ENCODE measurements around the gene CTNNA3. TPM values are rescaled to one million over a fixed set of nuclear protein-coding genes. Genes with fewer than 3 reads are reported as not detected.
A peak's percentile ranks its signal among the peaks of the same experiment; 100 is the strongest.

Gene CTNNA3
- total and polyA plus RNA-seq, 2 donors from 2014 or later: 0.45 to 0.72 TPM

GRCh38 chr10:66837990-66838389, 858.0 kb downstream of the CTNNA3 start:
- FAIRE-seq (no peak), DNase-seq (peak in 2 of 5 donors; percentile 30 to 55)
- intact Hi-C loops (cut with DNase I): no loop called here

GRCh38 chr10:66837335-66837734, 858.7 kb downstream of the CTNNA3 start:
- TF ChIP-seq CTCF (IDR thresholded peaks at IDR 0.05; ENCODE audit: borderline replicate concordance, extremely low read depth, insufficient read depth): no peak

More at GRCh38 chr10:66837990-66838389, 858.0 kb downstream of the CTNNA3 start:
- TF ChIP-seq CTCF (IDR thresholded peaks at IDR 0.05; ENCODE audit: borderline replicate concordance, extremely low read depth, insufficient read depth): no peak
- H3K4me3 ChIP-seq (ENCODE audit: low read length in 3 of 3): no peak overlapping the region
- H3K27ac ChIP-seq (ENCODE audit: low read depth in 2 of 2, low read length in 2 of 2): no peak overlapping the region
- no peaks in the 10 kb centered on the region for H3K4me1 ChIP-seq (ENCODE audit: control insufficient read depth in 2 of 3, insufficient read depth in 2 of 3, low read depth in 1 of 3, low read length in 3 of 3)
- no peak overlapping the region for H3K9ac ChIP-seq (ENCODE audit: low read length in 3 of 3)
- H3K9me3 ChIP-seq (ENCODE audit: control insufficient read depth in 2 of 3, insufficient read depth in 1 of 3, low read length in 3 of 3): no peaks in the 10 kb centered on the region
- H3K27me3 ChIP-seq (ENCODE audit: control insufficient read depth, insufficient read depth, low read length): no peaks in the 10 kb centered on the region
- no peaks in the 10 kb centered on the region for H3K36me3 ChIP-seq (ENCODE audit: control insufficient read depth in 2 of 3, insufficient read depth in 3 of 3, low read length in 3 of 3)

GRCh38 chr10:66836771-66837170, 859.2 kb downstream of the CTNNA3 start:
- no peaks in the 10 kb centered on the region for H3K27me3 ChIP-seq (ENCODE audit: control insufficient read depth, insufficient read depth, low read length)
- no peak overlapping the region for H3K27ac ChIP-seq (ENCODE audit: low read depth in 2 of 2, low read length in 2 of 2)
- intact Hi-C loops (cut with DNase I): no loop called here
- H3K4me3 ChIP-seq (ENCODE audit: low read length in 3 of 3): no peak overlapping the region
- H3K36me3 ChIP-seq (ENCODE audit: control insufficient read depth in 2 of 3, insufficient read depth in 3 of 3, low read length in 3 of 3): no peaks in the 10 kb centered on the region
- no peak for DNase-seq
- no peaks in the 10 kb centered on the region for H3K9me3 ChIP-seq (ENCODE audit: control insufficient read depth in 2 of 3, insufficient read depth in 1 of 3, low read length in 3 of 3)
- H3K9ac ChIP-seq (ENCODE audit: low read length in 3 of 3): no peak overlapping the region
- no peak for FAIRE-seq
- no peak for TF ChIP-seq CTCF (IDR thresholded peaks at IDR 0.05; ENCODE audit: borderline replicate concordance, extremely low read depth, insufficient read depth)
- H3K4me1 ChIP-seq (ENCODE audit: control insufficient read depth in 2 of 3, insufficient read depth in 2 of 3, low read depth in 1 of 3, low read length in 3 of 3): no peaks in the 10 kb centered on the region

More at GRCh38 chr10:66837335-66837734, 858.7 kb downstream of the CTNNA3 start:
- H3K4me1 ChIP-seq (ENCODE audit: control insufficient read depth in 2 of 3, insufficient read depth in 2 of 3, low read depth in 1 of 3, low read length in 3 of 3): no peaks in the 10 kb centered on the region
- intact Hi-C loops (cut with DNase I): no loop called here
- H3K9ac ChIP-seq (ENCODE audit: low read length in 3 of 3): no peak overlapping the region
- peak in 2 of 5 donors; percentile 36 to 64 for DNase-seq
- no peak for FAIRE-seq
- no peaks in the 10 kb centered on the region for H3K9me3 ChIP-seq (ENCODE audit: control insufficient read depth in 2 of 3, insufficient read depth in 1 of 3, low read length in 3 of 3)
- H3K4me3 ChIP-seq (ENCODE audit: low read length in 3 of 3): no peak overlapping the region
- H3K27me3 ChIP-seq (ENCODE audit: control insufficient read depth, insufficient read depth, low read length): no peaks in the 10 kb centered on the region
- no peaks in the 10 kb centered on the region for H3K36me3 ChIP-seq (ENCODE audit: control insufficient read depth in 2 of 3, insufficient read depth in 3 of 3, low read length in 3 of 3)
- H3K27ac ChIP-seq (ENCODE audit: low read depth in 2 of 2, low read length in 2 of 2): no peak overlapping the region

GRCh38 chr10:66836057-66836456, 859.9 kb downstream of the CTNNA3 start:
- no peak for FAIRE-seq
- TF ChIP-seq CTCF (IDR thresholded peaks at IDR 0.05; ENCODE audit: borderline replicate concordance, extremely low read depth, insufficient read depth): no peak

More at GRCh38 chr10:66836057-66836456, 859.9 kb downstream of the CTNNA3 start:
- Histone ChIP-seq H3K9me3 (ENCODE audit: control insufficient read depth in 2 of 3, insufficient read depth in 1 of 3, low read length in 3 of 3) (no peaks in the 10 kb centered on the region), H3K27ac (ENCODE audit: low read depth in 2 of 2, low read length in 2 of 2) (no peak overlapping the region), H3K9ac (ENCODE audit: low read length in 3 of 3) (no peak overlapping the region), H3K27me3 (ENCODE audit: control insufficient read depth, insufficient read depth, low read length) (no peaks in the 10 kb centered on the region), H3K4me3 (ENCODE audit: low read length in 3 of 3) (no peak overlapping the region), H3K36me3 (ENCODE audit: control insufficient read depth in 2 of 3, insufficient read depth in 3 of 3, low read length in 3 of 3) (no peaks in the 10 kb centered on the region), H3K4me1 (ENCODE audit: control insufficient read depth in 2 of 3, insufficient read depth in 2 of 3, low read depth in 1 of 3, low read length in 3 of 3) (no peaks in the 10 kb centered on the region)
- DNase-seq: peak in 2 of 5 donors; percentile 17 to 40
- intact Hi-C loops (cut with DNase I): no loop called here

Data from kidney (tissue), 14 donors.